DLD1 (cell line): ENCODE data around the gene CPS1.

Experiments used
- in situ Hi-C: cut with HindIII; loops from 2 replicates; pipeline ENCODE4 v1.10.0; 2017; ENCODE audit warnings: low sequenced_read_pairs

CPS1 gene

GRCh38 chr2:210556329-210556980 lies at the start of gene CPS1:
Gene CPS1, plus strand, starts transcription at chr2:210556599. Its CDS starts 135 bp downstream, at chr2:210556734.
- in situ Hi-C loops = no loop called here

- in situ Hi-C loops = no loop called here
These were observed 40.5 kb upstream of the CPS1 start for GRCh38 chr2:210515911-210516310.

GRCh38 chr2:210517264-210517663 lies 39.1 kb upstream of the CPS1 start:
- in situ Hi-C loops = no loop called here

- in situ Hi-C loops = no loop called here
These were observed 36.8 kb upstream of the CPS1 start for GRCh38 chr2:210519594-210519993.

- in situ Hi-C loops = no loop called here
These were observed 34.0 kb upstream of the CPS1 start for GRCh38 chr2:210522399-210522798.

GRCh38 chr2:210523650-210524289 lies 32.6 kb upstream of the CPS1 start:
- in situ Hi-C loops = no loop called here

- in situ Hi-C loops = no loop called here
These were observed 31.9 kb upstream of the CPS1 start for GRCh38 chr2:210524533-210524932.

GRCh38 chr2:210527286-210527685 lies 29.1 kb upstream of the CPS1 start:
- in situ Hi-C loops = no loop called here

GRCh38 chr2:210528716-210529115 lies 27.7 kb upstream of the CPS1 start:
- in situ Hi-C loops = no loop called here

GRCh38 chr2:210531050-210531449 lies 25.3 kb upstream of the CPS1 start:
- in situ Hi-C loops = no loop called here

GRCh38 chr2:210531482-210531881 lies 24.9 kb upstream of the CPS1 start:
- in situ Hi-C loops = no loop called here

GRCh38 chr2:210533389-210533788 lies 23.0 kb upstream of the CPS1 start:
- in situ Hi-C loops = no loop called here

- in situ Hi-C loops = no loop called here
These were observed 21.5 kb upstream of the CPS1 start for GRCh38 chr2:210534879-210535278.

GRCh38 chr2:210536973-210537650 lies 19.3 kb upstream of the CPS1 start:
- in situ Hi-C loops = no loop called here

GRCh38 chr2:210539035-210539434 lies 17.4 kb upstream of the CPS1 start:
- in situ Hi-C loops = no loop called here

GRCh38 chr2:210539578-210540416 lies 16.6 kb upstream of the CPS1 start:
- in situ Hi-C loops = no loop called here

- in situ Hi-C loops = no loop called here
These were observed 15.9 kb upstream of the CPS1 start for GRCh38 chr2:210540471-210540870.

- in situ Hi-C loops = no loop called here
These were observed 15.5 kb upstream of the CPS1 start for GRCh38 chr2:210540900-210541289.

GRCh38 chr2:210541290-210541902 lies 15.0 kb upstream of the CPS1 start:
- in situ Hi-C loops = no loop called here

GRCh38 chr2:210544007-210544590 lies 12.3 kb upstream of the CPS1 start:
- in situ Hi-C loops = no loop called here
